H1 (cell line): ENCODE measurements around the gene TMEM163. TPM values are rescaled to one million over a fixed set of nuclear protein-coding genes. Genes with fewer than 3 reads are reported as not detected.

Experiments used
- CTCF ChIA-PET: fragments of 300-600 bp; sonication (Branson Sonifier 250); formaldehyde crosslinking; loops from one replicate; lab custom pipeline; 2021; ENCODE audit not compliant: partially characterized antibody; lab: Charles Lee
- POLR2A ChIA-PET: fragments of 300-600 bp; sonication (Branson Sonifier 250); formaldehyde crosslinking; loops from one replicate; lab custom pipeline; 2021; ENCODE audit warnings: inconsistent platforms; ENCODE audit not compliant: partially characterized antibody; lab: Charles Lee
- DNase-seq, 2 experiments: peaks; one replicate each; pipeline versions ENCODE4 v3.0.0 to v3.0.0-alpha.2; 2010 to 2022; ENCODE audit warnings: low spot score in 2 of 2, low read depth in 1 of 2, mixed read lengths in 1 of 2
- FAIRE-seq: peaks from 2 replicates; lab custom pipeline; 2011; peaks lifted over from hg19 to GRCh38; lab: Jason Lieb, UNC
- H2AFZ ChIP-seq: 2 replicates; pipeline ENCODE4 v1.8.1; 2012; ENCODE audit warnings: low read length, inconsistent platforms
- H2AK5ac ChIP-seq: 2 replicates; pipeline ENCODE4 v1.6.1; 2013; ENCODE audit warnings: low read depth, low read length
- H2BK120ac ChIP-seq: replicated peaks from 2 replicates; pipeline ENCODE3; 2013; ENCODE audit warnings: low read depth, low read length, inconsistent platforms
- H2BK12ac ChIP-seq: 2 replicates; pipeline ENCODE4 v1.6.1; 2013; ENCODE audit warnings: low read depth, low read length
- H2BK15ac ChIP-seq: 2 replicates; pipeline ENCODE4 v1.6.1; 2013; ENCODE audit warnings: low read length
- H2BK20ac ChIP-seq: 2 replicates; pipeline ENCODE4 v1.6.1; 2013; ENCODE audit warnings: low read length
- H2BK5ac ChIP-seq: 2 replicates; pipeline ENCODE4 v1.6.1; 2013; ENCODE audit warnings: low read depth, low read length
- H3K14ac ChIP-seq: 2 replicates; pipeline ENCODE4 v1.6.1; 2013; ENCODE audit warnings: inconsistent platforms; ENCODE audit not compliant: insufficient read length
- H3K18ac ChIP-seq: 2 replicates; pipeline ENCODE4 v1.6.1; 2013; ENCODE audit warnings: low read length; ENCODE audit errors: extremely low read depth
- H3K23ac ChIP-seq: 2 replicates; pipeline ENCODE4 v1.6.1; 2013; ENCODE audit warnings: inconsistent platforms; ENCODE audit not compliant: insufficient read length
- H3K23me2 ChIP-seq: 2 replicates; pipeline ENCODE4 v1.6.1; 2013; ENCODE audit warnings: low read depth, low read length
- H3K27ac ChIP-seq: 2 replicates; pipeline ENCODE4 v1.6.1; 2011; ENCODE audit warnings: low read depth, low read length, inconsistent platforms
- H3K27me3 ChIP-seq, 4 experiments: replicated peaks in 1 of 4; 1 replicate in 1 of 4; 2 replicates in 3 of 4; pipeline versions ENCODE4 v1.6.1 to v1.8.1; 2011 to 2013; ENCODE audit warnings: low read length in 3 of 4, mild to moderate bottlenecking in 3 of 4, inconsistent platforms in 2 of 4, mixed read lengths in 2 of 4, moderate library complexity in 1 of 4; ENCODE audit not compliant: control insufficient read depth in 3 of 4, insufficient read depth in 3 of 4; ENCODE audit errors: extremely low read depth in 1 of 4
- H3K36me3 ChIP-seq, 4 experiments: 2 replicates each; pipeline versions ENCODE4 v1.6.1 to v1.8.1; 2011 to 2013; ENCODE audit warnings: mild to moderate bottlenecking in 4 of 4, low read length in 3 of 4, moderate library complexity in 2 of 4, control low read depth in 1 of 4, inconsistent platforms in 1 of 4; ENCODE audit not compliant: insufficient read depth in 4 of 4, control insufficient read depth in 2 of 4
- H3K4ac ChIP-seq: replicated peaks from 2 replicates; pipeline ENCODE3; 2013; ENCODE audit warnings: low read length, low read depth, mixed read lengths, inconsistent platforms; ENCODE audit not compliant: insufficient read length
- H3K4me1 ChIP-seq, 4 experiments: replicated peaks in 1 of 4; 1 replicate in 1 of 4; 2 replicates in 3 of 4; pipeline versions ENCODE4 v1.6.1 to v1.8.1; 2011 to 2013; ENCODE audit warnings: low read length in 3 of 4, inconsistent platforms in 2 of 4, mixed read lengths in 1 of 4; ENCODE audit not compliant: insufficient read depth in 4 of 4, control insufficient read depth in 3 of 4
- H3K4me2 ChIP-seq, 2 experiments: 2 replicates each; pipeline versions ENCODE4 v1.6.1 to v1.8.1; 2011 to 2013; ENCODE audit warnings: low read depth in 2 of 2, low read length in 2 of 2, control low read depth in 1 of 2, inconsistent platforms in 1 of 2, mild to moderate bottlenecking in 1 of 2; ENCODE audit not compliant: insufficient read depth in 1 of 2
- H3K4me3 ChIP-seq, 4 experiments: fragments of 200-600, 300-600 bp in 1 of 4; sonication (generic), shearing (Covaris generic), sonication (Bioruptor Twin) in 1 of 4; 2 replicates each; pipeline versions ENCODE4 v1.5.1 to v1.8.1; 2011 to 2016; ENCODE audit warnings: low read length in 4 of 4, low read depth in 3 of 4, control low read depth in 2 of 4, inconsistent platforms in 2 of 4, mild to moderate bottlenecking in 2 of 4, mixed read lengths in 1 of 4, moderate library complexity in 1 of 4; ENCODE audit not compliant: insufficient read depth in 2 of 4; ENCODE audit errors: extremely low read depth in 1 of 4
- H3K56ac ChIP-seq: replicated peaks from 2 replicates; pipeline ENCODE3; 2013; ENCODE audit warnings: low read depth, mild to moderate bottlenecking, mixed read lengths, low read length, inconsistent platforms; ENCODE audit not compliant: insufficient read length
- H3K79me1 ChIP-seq: 2 replicates; pipeline ENCODE4 v1.6.1; 2013; ENCODE audit warnings: low read depth, low read length, control low read depth
- H3K79me2 ChIP-seq, 2 experiments: 2 replicates each; pipeline versions ENCODE4 v1.6.1 to v1.8.1; 2012 to 2013; ENCODE audit warnings: low read length in 2 of 2, mild to moderate bottlenecking in 2 of 2, inconsistent platforms in 1 of 2; ENCODE audit not compliant: insufficient read depth in 2 of 2, control insufficient read depth in 1 of 2
- H3K9ac ChIP-seq, 4 experiments: replicated peaks in 1 of 4; 1 replicate in 1 of 4; 2 replicates in 3 of 4; pipeline versions ENCODE4 v1.6.1 to v1.8.1; 2011 to 2013; ENCODE audit warnings: low read depth in 3 of 4, low read length in 3 of 4, control low read depth in 2 of 4, mild to moderate bottlenecking in 2 of 4, moderate library complexity in 2 of 4, inconsistent platforms in 1 of 4; ENCODE audit errors: extremely low read depth in 1 of 4
- H3K9me3 ChIP-seq, 2 experiments: 2 replicates each; pipeline versions ENCODE4 v1.6.1 to v1.8.1; 2012 to 2013; ENCODE audit warnings: mild to moderate bottlenecking in 2 of 2, moderate library complexity in 2 of 2, control low read depth in 1 of 2, inconsistent platforms in 1 of 2, low read depth in 1 of 2, low read length in 1 of 2, mixed read lengths in 1 of 2; ENCODE audit not compliant: insufficient read depth in 2 of 2
- H4K20me1 ChIP-seq, 2 experiments: replicated peaks in 1 of 2; 2 replicates each; pipeline versions ENCODE3 to v1.8.1; 2011 to 2013; ENCODE audit warnings: inconsistent platforms in 2 of 2, low read length in 2 of 2, mild to moderate bottlenecking in 1 of 2; ENCODE audit not compliant: insufficient read depth in 2 of 2, control insufficient read depth in 1 of 2
- H4K5ac ChIP-seq: 2 replicates; pipeline ENCODE4 v1.6.1; 2013; ENCODE audit warnings: low read length, low read depth, mixed read lengths, inconsistent platforms; ENCODE audit not compliant: insufficient read length
- H4K8ac ChIP-seq: 2 replicates; pipeline ENCODE4 v1.8.0; 2013; ENCODE audit warnings: mild to moderate bottlenecking, moderate library complexity, low read length, inconsistent platforms; ENCODE audit not compliant: insufficient read depth; ENCODE audit errors: extremely low read depth
- H4K91ac ChIP-seq: replicated peaks from 2 replicates; pipeline ENCODE3; 2013; ENCODE audit warnings: low read length, mixed read lengths, inconsistent platforms; ENCODE audit not compliant: insufficient read length
- BACH1 ChIP-seq: IDR thresholded peaks from 2 replicates; pipeline ENCODE4 v1.6.1; 2012; ENCODE audit warnings: low read length, improper control_type of control experiment
- TCF12 ChIP-seq: IDR thresholded peaks from 2 replicates; pipeline ENCODE4 v1.6.1; 2011; ENCODE audit warnings: low read depth, mild to moderate bottlenecking, low read length
- polyA plus RNA-seq, 7 experiments: library from polyadenylated mRNA; depleted of rRNA in 3 of 7; stranded (reverse) in 5 of 7; unstranded in 2 of 7; fragments of >200 nt in 5 of 7; fragments of 200-250 nt in 2 of 7; gene quantifications; 1 replicate in 5 of 7; 2 replicates in 1 of 7; 4 replicates in 1 of 7; pipeline versions ENCODE4 v1.2.1 to v1.2.3, GENCODE V29; 2011 to 2013; ENCODE audit warnings: missing spikeins in 2 of 7, mixed read lengths in 2 of 7
- total RNA-seq: library from RNA; stranded (reverse); fragmentation: NEBNext Ultra II Directional; extraction: Animal tissue kit (Norgen Biotek cat#: 25700); gene quantifications from 2 replicates; pipeline ENCODE4 v1.2.1, GENCODE V29; 2021

Gene TMEM163
- total and polyA plus RNA-seq, 2 of the 8 experiments (the other 6 are each of a cell fraction or from before 2014, with no cell fraction given), result 2.8 to 3.2 TPM

DNA sequence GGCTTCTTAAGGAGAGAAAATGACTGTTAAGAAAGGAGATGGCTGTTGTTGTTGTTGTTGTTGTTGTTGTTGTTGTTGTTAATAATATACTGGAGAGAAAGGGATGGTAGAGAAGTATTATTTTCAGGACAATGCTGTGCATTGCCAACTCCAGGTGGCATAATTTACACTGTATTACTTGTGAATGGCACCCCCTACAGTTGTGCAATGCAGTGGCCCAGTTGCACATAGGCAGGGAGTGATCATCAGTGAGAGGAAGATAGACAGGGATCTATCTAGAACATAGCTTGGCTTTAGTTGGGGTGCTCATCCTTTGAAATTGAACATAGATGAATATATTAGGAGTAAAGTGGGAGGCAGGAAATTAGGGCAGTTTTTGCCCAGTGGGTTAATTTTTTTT is 47.2 kb upstream of the TMEM163 start:
- ChIA-PET CTCF (interaction anchor here (0.6 to 2.0 kb wide), 5 partner anchors 9 to 27 kb away, joined by 3 to 5 read pairs (median 4); no protein-coding TSS in a partner anchor), POLR2A (no interaction called here)
- no peak for FAIRE-seq

More for the DNA sequence above, 47.2 kb upstream of the TMEM163 start:
- no peaks in the 10 kb centered on the region for H3K23me2 ChIP-seq
- H2AFZ ChIP-seq, result no peak overlapping the region
- no peaks in the 10 kb centered on the region for H3K79me2 ChIP-seq
- no peak overlapping the region for H3K4ac ChIP-seq
- no peak for DNase-seq
- H3K27me3 ChIP-seq, result no peaks in the 10 kb centered on the region; a peak in 1 of 7 replicates
- H3K18ac ChIP-seq, result no peak overlapping the region
- H2BK15ac ChIP-seq, result no peak overlapping the region
- no peak overlapping the region for H3K4me2 ChIP-seq
- H3K4me1 ChIP-seq, result peaks cover 0 to under 1% (median 0%) of the 10 kb centered on the region in 4 experiments; a peak in 1 of 7 replicates
- H4K8ac ChIP-seq, result no peak overlapping the region
- no peaks in the 10 kb centered on the region for H3K36me3 ChIP-seq
- no peak overlapping the region for H2AK5ac ChIP-seq
- no peak overlapping the region for H4K5ac ChIP-seq
- H3K9me3 ChIP-seq, result no peaks in the 10 kb centered on the region
- H2BK12ac ChIP-seq, result no peak overlapping the region
- H3K27ac ChIP-seq, result no peak overlapping the region
- no peaks in the 10 kb centered on the region for H3K79me1 ChIP-seq
- no peak overlapping the region for H4K91ac ChIP-seq
- no peaks in the 10 kb centered on the region for H4K20me1 ChIP-seq
- H3K4me3 ChIP-seq, result no peak overlapping the region
- no peak overlapping the region for H3K56ac ChIP-seq
- TF ChIP-seq TCF12 (no peak), BACH1 (no peak)
- no peak overlapping the region for H2BK5ac ChIP-seq
- H3K23ac ChIP-seq, result no peak overlapping the region
- no peak overlapping the region for H3K9ac ChIP-seq
- no peak overlapping the region for H3K14ac ChIP-seq
- no peak overlapping the region for H2BK120ac ChIP-seq
- H2BK20ac ChIP-seq, result no peak overlapping the region
